Stimulated activated effector memory CD8-positive, alpha-beta T cell treated with anti-CD3 and anti-CD28 coated beads, Interleukin-12 subunit alpha, Interleukin-12 subunit beta, amount 100 ng/mL, for 72 hours (primary cell): Measurements from ENCODE around the gene TADA1.

Source experiments
- ATAC-seq: fragments of 150-1000 bp; cut with Tn5 transposase; 2 replicates; pipeline ENCODE4 v1.10.0; 2021
- DNase-seq, 2 donors: peaks; one replicate each; pipeline ENCODE4 v3.0.0; 2021 to 2022; ENCODE audit warnings: low spot score in 2 of 2
- H3K27ac Mint-ChIP-seq: one replicate; pipeline ENCODE4 v1.8.0; 2022; ENCODE audit warnings: mild to moderate bottlenecking, mixed read lengths
- H3K36me3 Mint-ChIP-seq: one replicate; pipeline ENCODE4 v1.8.0; 2022; ENCODE audit warnings: mild to moderate bottlenecking, mixed read lengths
- H3K4me1 Mint-ChIP-seq: one replicate; pipeline ENCODE4 v1.8.0; 2022; ENCODE audit warnings: mixed read lengths
- H3K4me3 Mint-ChIP-seq: one replicate; pipeline ENCODE4 v1.8.0; 2022; ENCODE audit warnings: mild to moderate bottlenecking, mixed read lengths
- H3K9me3 Mint-ChIP-seq: one replicate; pipeline ENCODE4 v1.8.0; 2022; ENCODE audit warnings: mixed read lengths

The TADA1 gene, protein sequence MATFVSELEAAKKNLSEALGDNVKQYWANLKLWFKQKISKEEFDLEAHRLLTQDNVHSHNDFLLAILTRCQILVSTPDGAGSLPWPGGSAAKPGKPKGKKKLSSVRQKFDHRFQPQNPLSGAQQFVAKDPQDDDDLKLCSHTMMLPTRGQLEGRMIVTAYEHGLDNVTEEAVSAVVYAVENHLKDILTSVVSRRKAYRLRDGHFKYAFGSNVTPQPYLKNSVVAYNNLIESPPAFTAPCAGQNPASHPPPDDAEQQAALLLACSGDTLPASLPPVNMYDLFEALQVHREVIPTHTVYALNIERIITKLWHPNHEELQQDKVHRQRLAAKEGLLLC

GRCh38 chr1:166875734-166876539 is at the start of gene TADA1:
TSS of gene TADA1 (minus strand) at chr1:166876264. CDS start at chr1:166876233, 31 bp downstream.
- Mint-ChIP-seq H3K27ac (peak within 1 kb of the TSS; percentile 96), H3K4me1 (peaks cover 25% of the 10 kb centered on the region), H3K9me3 (no peaks in the 10 kb centered on the region), H3K4me3 (peak within 1 kb of the TSS; percentile 88), H3K36me3 (peaks cover 14% of the 10 kb centered on the region)
- ATAC-seq (peak; percentile 93), DNase-seq (peak; percentile 87 to 99)

DNA sequence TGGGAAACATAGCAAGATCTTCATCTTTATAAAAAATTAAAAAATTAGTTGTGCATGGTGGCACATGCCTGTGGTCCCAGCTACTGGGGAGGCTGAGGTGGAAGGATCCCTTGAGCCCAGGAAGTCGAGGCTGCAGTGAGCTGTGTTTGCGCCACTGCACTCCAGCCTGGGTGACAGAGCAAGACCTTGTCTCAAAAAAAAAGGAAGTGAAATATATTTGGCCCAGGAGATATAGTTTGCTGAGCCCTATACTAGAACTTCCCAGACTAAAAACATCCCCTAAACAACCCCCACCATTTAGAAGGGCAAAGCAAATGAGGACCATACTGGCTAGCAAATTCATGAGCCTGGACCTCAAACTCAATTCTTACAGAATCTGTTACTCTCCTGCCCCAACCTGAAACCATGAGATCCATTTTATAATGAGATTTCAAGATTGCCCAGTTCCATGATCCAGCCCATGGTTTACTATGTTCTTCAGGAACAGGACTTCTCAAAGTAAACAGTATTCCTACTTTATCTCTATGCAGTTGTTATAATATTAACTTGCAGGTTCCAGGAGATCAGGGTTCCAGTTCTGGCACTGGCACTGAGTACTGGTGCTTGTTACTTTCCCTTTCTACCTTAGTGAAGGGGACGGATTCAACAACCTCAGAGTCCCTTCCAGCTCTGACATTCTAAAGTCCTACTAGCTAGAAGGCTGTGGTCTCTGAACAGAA is 48.9 kb upstream of the TADA1 start:
- no peak for ATAC-seq
- no peak for DNase-seq
- H3K4me1 Mint-ChIP-seq = no peaks in the 10 kb centered on the region
- no peaks in the 10 kb centered on the region for H3K36me3 Mint-ChIP-seq
- no peak overlapping the region for H3K4me3 Mint-ChIP-seq
- no peak overlapping the region for H3K27ac Mint-ChIP-seq
- no peaks in the 10 kb centered on the region for H3K9me3 Mint-ChIP-seq

- H3K36me3 Mint-ChIP-seq = no peaks in the 10 kb centered on the region
- no peaks in the 10 kb centered on the region for H3K9me3 Mint-ChIP-seq
- H3K4me3 Mint-ChIP-seq = no peak overlapping the region
- DNase-seq (no peak), ATAC-seq (peak; percentile 21)
- H3K27ac Mint-ChIP-seq = no peak overlapping the region
- no peaks in the 10 kb centered on the region for H3K4me1 Mint-ChIP-seq
Measured at GRCh38 chr1:166920561-166921475, 44.8 kb upstream of the TADA1 start.

DNA sequence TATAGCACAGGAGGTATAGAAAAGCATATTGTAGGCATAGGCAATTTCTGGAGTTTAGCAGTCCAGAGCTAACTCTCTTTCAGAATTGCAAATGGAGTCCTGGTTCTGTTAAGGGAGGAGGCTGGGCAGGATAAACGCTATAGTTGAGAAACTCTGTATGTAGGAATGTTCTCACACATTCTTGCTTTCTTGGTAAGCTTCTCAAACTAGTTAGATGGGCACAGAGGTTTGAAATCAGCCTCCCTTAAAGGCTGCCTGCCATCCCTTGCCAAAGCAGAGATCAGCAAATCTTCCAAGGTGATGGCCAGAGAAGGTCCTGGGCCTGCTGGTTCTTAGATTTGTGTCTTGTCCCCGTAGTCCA is 42.9 kb upstream of the TADA1 start:
- ATAC-seq = no peak
- Mint-ChIP-seq H3K9me3 (no peaks in the 10 kb centered on the region), H3K4me1 (no peaks in the 10 kb centered on the region), H3K27ac (no peak overlapping the region), H3K4me3 (no peak overlapping the region), H3K36me3 (no peaks in the 10 kb centered on the region)
- DNase-seq = no peak

DNA sequence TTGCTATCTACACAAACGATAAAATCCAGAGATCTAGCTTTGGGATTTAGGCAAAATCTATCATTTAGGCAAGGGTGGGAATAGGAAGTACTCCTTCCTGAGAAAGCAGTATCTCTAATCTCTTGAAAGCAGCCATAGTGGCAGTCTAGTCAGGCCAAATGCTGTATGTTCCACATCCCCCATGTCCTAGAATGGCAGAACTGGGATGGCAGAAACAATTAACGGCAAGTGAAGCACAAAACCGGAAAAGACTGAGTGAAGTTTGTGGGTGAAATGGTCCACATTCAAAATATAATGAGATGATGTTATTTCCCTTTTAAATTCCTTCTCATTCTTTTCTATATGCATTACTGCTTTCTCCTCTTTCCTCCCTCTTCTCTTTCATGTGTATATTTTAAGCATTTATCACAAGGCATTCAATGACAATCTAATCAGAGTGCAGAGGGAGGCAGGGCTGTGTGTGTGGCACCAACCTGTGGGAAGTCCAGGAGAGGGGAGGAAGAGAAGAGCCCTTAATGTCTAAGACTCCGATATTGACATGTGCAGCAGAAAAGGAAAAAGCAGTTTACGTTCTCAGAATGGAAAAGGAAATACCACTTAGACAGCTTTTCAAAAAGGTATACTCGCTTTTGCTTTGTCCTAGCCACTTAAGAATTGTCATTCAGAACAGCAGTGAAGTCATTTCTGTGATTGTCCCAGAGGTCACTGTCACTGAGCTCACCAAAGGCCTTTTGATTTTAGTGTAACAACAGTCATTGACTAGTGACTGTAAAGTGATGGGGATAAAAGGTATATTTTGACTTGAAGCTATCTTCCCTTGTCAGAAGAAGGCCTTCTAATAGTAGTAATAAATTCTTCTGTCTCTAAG is 42.3 kb upstream of the TADA1 start:
- H3K27ac Mint-ChIP-seq = no peak overlapping the region
- no peak overlapping the region for H3K4me3 Mint-ChIP-seq
- no peaks in the 10 kb centered on the region for H3K9me3 Mint-ChIP-seq
- ATAC-seq (no peak), DNase-seq (no peak)
- H3K4me1 Mint-ChIP-seq = no peaks in the 10 kb centered on the region
- no peaks in the 10 kb centered on the region for H3K36me3 Mint-ChIP-seq

GRCh38 chr1:166915941-166916340 is 39.9 kb upstream of the TADA1 start:
- Mint-ChIP-seq H3K4me3 (no peak overlapping the region), H3K9me3 (no peaks in the 10 kb centered on the region), H3K4me1 (peaks cover 1% of the 10 kb centered on the region), H3K27ac (no peak overlapping the region), H3K36me3 (no peaks in the 10 kb centered on the region)
- no peak for ATAC-seq
- no peak for DNase-seq

- H3K4me1 Mint-ChIP-seq = peaks cover 5% of the 10 kb centered on the region
- no peak overlapping the region for H3K27ac Mint-ChIP-seq
- H3K36me3 Mint-ChIP-seq = no peaks in the 10 kb centered on the region
- no peaks in the 10 kb centered on the region for H3K9me3 Mint-ChIP-seq
- DNase-seq (no peak), ATAC-seq (no peak)
- H3K4me3 Mint-ChIP-seq = no peak overlapping the region
Measured at GRCh38 chr1:166915042-166915441, 39.0 kb upstream of the TADA1 start.

GRCh38 chr1:166914111-166914510 is 38.0 kb upstream of the TADA1 start:
- Mint-ChIP-seq H3K36me3 (no peaks in the 10 kb centered on the region), H3K27ac (peak overlapping the region; percentile 29), H3K4me1 (peaks cover 5% of the 10 kb centered on the region), H3K4me3 (no peak overlapping the region), H3K9me3 (no peaks in the 10 kb centered on the region)
- no peak for DNase-seq
- ATAC-seq = no peak

DNA sequence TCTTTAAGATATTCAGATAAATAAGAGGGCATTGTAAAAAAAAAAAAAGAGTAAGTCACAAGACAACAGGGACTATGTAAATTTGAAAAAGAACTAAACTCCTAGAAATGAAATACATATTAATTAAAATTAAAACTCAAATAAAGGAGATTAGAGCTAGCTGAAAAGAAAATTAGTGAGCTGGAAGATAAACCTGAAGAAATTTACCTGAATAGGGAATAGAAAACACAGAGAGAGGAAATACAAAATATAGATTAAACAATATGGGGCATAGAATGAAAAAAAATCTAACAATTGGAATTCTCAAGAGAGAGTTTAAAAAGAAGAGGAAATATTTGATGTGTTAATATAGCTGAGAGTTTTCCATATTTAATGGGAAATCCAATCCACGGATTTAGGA is 35.6 kb upstream of the TADA1 start:
- DNase-seq (no peak), ATAC-seq (no peak)
- Mint-ChIP-seq H3K9me3 (no peaks in the 10 kb centered on the region), H3K27ac (no peak overlapping the region), H3K4me1 (peaks cover 6% of the 10 kb centered on the region), H3K4me3 (no peak overlapping the region), H3K36me3 (no peaks in the 10 kb centered on the region)

- DNase-seq (peak; percentile 39 to 73), ATAC-seq (peak; percentile 84)
- Mint-ChIP-seq H3K4me3 (no peak overlapping the region), H3K27ac (no peak overlapping the region), H3K36me3 (no peaks in the 10 kb centered on the region), H3K9me3 (no peaks in the 10 kb centered on the region), H3K4me1 (peaks cover 17% of the 10 kb centered on the region)
Measured at GRCh38 chr1:166910396-166910994, 34.4 kb upstream of the TADA1 start.

GRCh38 chr1:166908942-166909341 is 32.9 kb upstream of the TADA1 start:
- H3K4me1 Mint-ChIP-seq = peaks cover 21% of the 10 kb centered on the region
- no peaks in the 10 kb centered on the region for H3K9me3 Mint-ChIP-seq
- H3K27ac Mint-ChIP-seq = no peak overlapping the region
- DNase-seq = no peak
- H3K4me3 Mint-ChIP-seq = no peak overlapping the region
- no peaks in the 10 kb centered on the region for H3K36me3 Mint-ChIP-seq
- no peak for ATAC-seq

DNA sequence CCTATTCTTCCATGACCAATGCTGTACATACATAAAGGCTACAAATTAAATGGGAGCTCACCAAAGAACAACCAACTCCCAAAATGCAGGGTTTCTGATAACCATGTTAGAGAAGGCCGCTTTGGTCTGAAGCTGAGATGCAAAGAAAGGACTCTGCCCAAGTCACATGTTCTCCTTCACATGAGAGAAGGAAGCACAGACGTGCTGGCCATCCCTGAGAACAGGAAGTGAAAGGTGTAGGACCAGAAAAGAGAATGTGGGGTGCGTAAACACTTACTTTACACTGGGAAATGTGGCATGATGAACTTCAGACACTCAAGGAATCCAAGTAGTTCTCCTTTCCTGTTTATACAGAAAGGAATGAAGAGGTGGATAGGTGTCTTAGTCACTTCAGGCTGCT is 31.7 kb upstream of the TADA1 start:
- no peak overlapping the region for H3K4me3 Mint-ChIP-seq
- no peaks in the 10 kb centered on the region for H3K9me3 Mint-ChIP-seq
- no peak for ATAC-seq
- DNase-seq = no peak
- H3K4me1 Mint-ChIP-seq = peaks cover 21% of the 10 kb centered on the region
- H3K27ac Mint-ChIP-seq = no peak overlapping the region
- H3K36me3 Mint-ChIP-seq = no peaks in the 10 kb centered on the region

DNA sequence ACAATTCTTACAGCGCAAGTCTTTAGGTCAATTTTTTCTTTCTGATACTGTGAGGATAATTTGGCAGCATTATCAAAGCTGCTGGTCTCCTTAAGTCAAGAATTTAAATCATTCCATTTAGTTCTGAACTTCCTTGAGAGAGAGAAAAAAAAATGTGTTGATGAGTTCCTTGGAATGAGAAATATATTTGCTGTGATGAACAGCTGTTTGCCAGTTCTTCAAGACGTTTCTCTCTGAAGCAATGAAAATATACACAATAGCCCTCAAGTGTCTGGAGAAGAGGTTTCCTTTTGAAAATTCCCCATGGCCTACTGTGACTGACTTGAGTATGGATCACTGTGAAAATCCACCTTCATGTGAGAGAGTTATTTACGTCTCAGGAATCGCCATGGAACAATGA is 31.0 kb upstream of the TADA1 start:
- DNase-seq = no peak
- H3K4me1 Mint-ChIP-seq = peaks cover 21% of the 10 kb centered on the region
- no peaks in the 10 kb centered on the region for H3K36me3 Mint-ChIP-seq
- no peak overlapping the region for H3K27ac Mint-ChIP-seq
- no peaks in the 10 kb centered on the region for H3K9me3 Mint-ChIP-seq
- no peak overlapping the region for H3K4me3 Mint-ChIP-seq
- ATAC-seq = no peak

DNA sequence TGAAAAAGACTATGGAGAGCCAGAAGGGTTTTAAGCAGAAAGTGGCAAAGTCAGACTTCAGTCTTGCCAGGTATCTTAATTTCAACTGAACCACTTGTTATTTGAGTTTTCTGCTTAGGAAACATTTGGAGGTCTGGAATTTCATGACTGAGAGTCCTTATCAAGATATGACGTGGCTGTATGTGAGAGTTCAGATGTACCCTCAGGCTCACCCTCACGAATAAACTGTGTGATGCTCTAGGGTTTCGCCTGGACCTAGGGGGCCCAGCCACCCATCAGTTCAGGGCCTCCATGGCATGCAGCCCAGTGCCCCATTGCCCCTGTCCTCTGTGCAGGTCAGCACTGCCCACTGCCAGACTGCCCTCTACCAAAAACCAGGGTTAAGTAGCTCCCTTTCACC is 30.6 kb upstream of the TADA1 start:
- H3K27ac Mint-ChIP-seq = no peak overlapping the region
- ATAC-seq (no peak), DNase-seq (no peak)
- H3K4me3 Mint-ChIP-seq = peak overlapping the region; percentile 36
- H3K36me3 Mint-ChIP-seq = no peaks in the 10 kb centered on the region
- H3K4me1 Mint-ChIP-seq = peaks cover 21% of the 10 kb centered on the region
- no peaks in the 10 kb centered on the region for H3K9me3 Mint-ChIP-seq
